Bronchial epithelial cell (primary cell): ENCODE results near the gene SNW1. TPM values are rescaled to one million over a fixed set of nuclear protein-coding genes. Genes with fewer than 3 reads are reported as not detected.
A peak's percentile ranks its signal among the peaks of the same experiment; 100 is the strongest.

Source experiments
- DNase-seq: peaks from one replicate; pipeline ENCODE4 v3.0.0-alpha.2; 2010; ENCODE audit warnings: low read depth
- FAIRE-seq: peaks from 2 replicates; lab custom pipeline; 2011; peaks lifted over from hg19 to GRCh38; lab: Jason Lieb, UNC
- H3K27me3 ChIP-seq: 2 replicates; pipeline ENCODE4 v1.5.1; 2011; ENCODE audit warnings: low read length; ENCODE audit not compliant: control insufficient read depth, insufficient read depth
- H3K36me3 ChIP-seq: 2 replicates; pipeline ENCODE4 v1.5.1; 2011; ENCODE audit warnings: low read length; ENCODE audit not compliant: control insufficient read depth, insufficient read depth
- H3K4me3 ChIP-seq: 2 replicates; pipeline ENCODE4 v1.5.1; 2011; ENCODE audit warnings: mild to moderate bottlenecking, low read depth, low read length, control low read depth
- total RNA-seq: library from RNA; depleted of rRNA; stranded (reverse); fragments of >200 nt; gene quantifications from 2 replicates; pipeline ENCODE4 v1.2.1, GENCODE V29; 2014
- TF ChIP-seq, protein P1 (sequence below): IDR thresholded peaks from 2 replicates; pipeline ENCODE4 v1.5.1; 2011; ENCODE audit warnings: mild to moderate bottlenecking, moderate library complexity, low read length, control low read depth, inconsistent platforms; ENCODE audit not compliant: insufficient read depth, severe bottlenecking

Gene SNW1
- total RNA-seq, 1 donor from 2014 or later, result 45.5 TPM

DNA sequence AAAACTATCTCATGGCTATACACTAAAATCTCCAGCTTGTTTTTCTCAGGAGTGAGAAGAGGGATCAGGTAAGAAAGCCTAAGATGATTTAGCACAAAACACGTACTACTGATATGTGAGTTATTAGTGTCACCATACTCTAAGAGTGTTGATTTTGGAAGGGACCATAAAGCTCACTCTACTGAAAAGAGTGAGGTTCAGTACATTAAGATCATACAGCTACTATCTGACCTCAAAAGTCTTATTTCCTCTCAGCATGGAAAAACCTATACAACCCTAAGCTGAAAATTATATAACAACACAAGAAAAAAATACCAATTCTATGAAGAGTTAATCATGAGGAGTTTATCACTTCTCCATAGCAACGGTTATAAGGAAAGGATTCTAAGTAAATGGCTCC, 19.5 kb downstream of the SNW1 start:
- Histone ChIP-seq H3K4me3 (no peak overlapping the region), H3K36me3 (peaks cover 14% of the 10 kb centered on the region), H3K27me3 (no peaks in the 10 kb centered on the region)
- no peak for FAIRE-seq
- TF ChIP-seq, protein P1, sequence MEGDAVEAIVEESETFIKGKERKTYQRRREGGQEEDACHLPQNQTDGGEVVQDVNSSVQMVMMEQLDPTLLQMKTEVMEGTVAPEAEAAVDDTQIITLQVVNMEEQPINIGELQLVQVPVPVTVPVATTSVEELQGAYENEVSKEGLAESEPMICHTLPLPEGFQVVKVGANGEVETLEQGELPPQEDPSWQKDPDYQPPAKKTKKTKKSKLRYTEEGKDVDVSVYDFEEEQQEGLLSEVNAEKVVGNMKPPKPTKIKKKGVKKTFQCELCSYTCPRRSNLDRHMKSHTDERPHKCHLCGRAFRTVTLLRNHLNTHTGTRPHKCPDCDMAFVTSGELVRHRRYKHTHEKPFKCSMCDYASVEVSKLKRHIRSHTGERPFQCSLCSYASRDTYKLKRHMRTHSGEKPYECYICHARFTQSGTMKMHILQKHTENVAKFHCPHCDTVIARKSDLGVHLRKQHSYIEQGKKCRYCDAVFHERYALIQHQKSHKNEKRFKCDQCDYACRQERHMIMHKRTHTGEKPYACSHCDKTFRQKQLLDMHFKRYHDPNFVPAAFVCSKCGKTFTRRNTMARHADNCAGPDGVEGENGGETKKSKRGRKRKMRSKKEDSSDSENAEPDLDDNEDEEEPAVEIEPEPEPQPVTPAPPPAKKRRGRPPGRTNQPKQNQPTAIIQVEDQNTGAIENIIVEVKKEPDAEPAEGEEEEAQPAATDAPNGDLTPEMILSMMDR, result no peak
- DNase-seq, result no peak

DNA sequence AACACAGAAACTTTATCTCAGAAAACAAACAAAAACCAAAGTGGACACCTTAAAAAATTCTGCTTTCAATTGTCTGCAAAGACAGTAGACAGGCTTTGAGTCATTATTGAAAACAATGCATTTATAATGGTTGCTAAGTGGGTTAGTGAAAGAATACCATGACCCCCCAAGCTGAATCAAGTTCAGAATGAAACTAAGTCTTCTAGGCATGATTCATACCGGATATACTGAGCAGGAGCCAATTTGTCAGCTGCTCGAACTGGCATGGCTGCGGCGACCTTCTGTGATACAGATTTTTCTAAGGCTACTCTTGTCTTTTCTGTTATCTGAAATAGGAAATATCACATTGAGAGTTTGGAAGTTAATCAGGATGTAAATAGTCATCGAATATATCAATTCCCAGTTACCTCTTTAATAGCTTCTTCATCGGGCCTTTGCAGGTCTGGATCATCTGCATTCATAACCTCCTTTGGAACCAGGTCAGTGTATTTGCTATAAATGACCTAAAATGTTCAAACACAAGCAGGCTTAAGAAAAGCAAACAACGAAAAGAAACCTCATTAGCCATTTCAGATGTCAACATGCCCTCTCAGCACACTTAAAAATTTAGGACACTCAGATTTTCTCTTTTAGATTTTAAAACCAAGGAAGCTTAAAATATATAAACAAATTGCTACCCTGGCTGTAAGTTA, 22.3 kb downstream of the SNW1 start:
- TF ChIP-seq, protein P1, result no peak
- peaks cover 15% of the 10 kb centered on the region for H3K36me3 ChIP-seq
- no peaks in the 10 kb centered on the region for H3K27me3 ChIP-seq
- peak; percentile 7 for DNase-seq
- no peak for FAIRE-seq
- no peak overlapping the region for H3K4me3 ChIP-seq

DNA sequence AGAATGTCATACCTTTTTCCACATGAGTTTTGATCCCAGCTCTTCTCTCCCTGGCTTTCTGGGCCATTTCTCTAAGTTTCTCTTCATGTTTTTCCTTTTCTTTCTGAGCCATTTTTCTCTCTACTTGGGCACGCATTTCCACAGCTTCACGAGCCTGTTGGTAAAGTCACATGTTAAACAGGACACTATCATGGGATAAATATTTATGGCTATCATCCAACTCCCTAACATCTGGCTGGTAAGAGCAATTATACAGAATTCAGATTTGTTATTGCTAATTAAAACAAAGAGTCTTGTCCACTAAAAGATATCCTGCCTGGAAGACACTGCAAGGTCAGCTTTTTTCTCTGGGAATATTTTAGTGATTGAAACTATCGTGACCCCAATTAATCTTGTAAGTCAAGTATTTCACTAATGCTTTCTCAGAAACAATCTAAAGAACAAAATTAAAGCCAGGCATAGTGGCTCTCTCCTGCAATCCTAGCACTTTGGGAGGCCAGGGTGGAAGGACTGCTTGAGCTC, 29.9 kb downstream of the SNW1 start:
- FAIRE-seq (no peak), DNase-seq (no peak)
- no peaks in the 10 kb centered on the region for H3K27me3 ChIP-seq
- peaks cover 10% of the 10 kb centered on the region for H3K36me3 ChIP-seq
- no peak overlapping the region for H3K4me3 ChIP-seq
- TF ChIP-seq, protein P1, result no peak

DNA sequence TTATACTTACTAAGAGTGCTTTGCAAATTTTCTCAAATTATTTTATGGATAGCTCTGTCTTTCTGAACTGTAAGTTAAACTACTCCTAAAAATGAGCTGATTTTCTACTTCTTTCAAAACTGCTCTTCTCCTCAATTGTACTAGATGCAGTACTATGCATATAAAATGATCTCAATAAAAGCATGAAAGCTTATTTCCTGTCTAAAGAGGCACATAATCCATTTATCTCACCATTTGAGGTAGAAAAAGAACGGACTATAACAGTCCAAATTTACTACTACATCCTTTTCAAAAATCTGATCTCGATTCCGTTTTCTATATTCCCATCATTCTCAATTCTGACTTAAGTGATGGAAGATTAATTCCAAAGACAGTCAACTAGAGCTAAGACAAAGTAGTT, 38.7 kb downstream of the SNW1 start:
- H3K27me3 ChIP-seq, result no peaks in the 10 kb centered on the region
- H3K36me3 ChIP-seq, result peaks cover 4% of the 10 kb centered on the region
- DNase-seq, result no peak
- no peak for FAIRE-seq
- TF ChIP-seq, protein P1, result no peak
- no peak overlapping the region for H3K4me3 ChIP-seq

DNA sequence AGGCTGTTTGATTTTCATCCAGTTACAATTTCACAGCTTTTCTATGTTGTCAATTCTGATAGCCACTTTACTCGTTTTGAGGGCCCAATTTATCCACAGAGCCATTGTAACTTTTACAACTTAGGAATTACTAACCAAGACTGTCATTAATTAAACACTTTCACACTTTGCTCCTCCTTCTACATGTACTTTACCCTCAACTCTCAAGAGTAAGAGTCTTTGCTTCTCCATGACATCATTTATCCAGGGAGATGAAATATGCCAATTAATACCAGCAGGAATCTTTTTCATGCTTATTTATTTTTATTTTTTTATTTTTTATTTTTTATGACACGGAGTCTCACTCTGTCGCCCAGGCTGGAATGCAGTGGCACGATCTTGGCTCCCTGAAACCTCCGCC, 39.5 kb downstream of the SNW1 start:
- Histone ChIP-seq H3K27me3 (no peaks in the 10 kb centered on the region), H3K36me3 (peaks cover 5% of the 10 kb centered on the region), H3K4me3 (no peak overlapping the region)
- TF ChIP-seq, protein P1, result no peak
- no peak for DNase-seq
- no peak for FAIRE-seq
